IMR-90 (cell line): ENCODE data around the gene CRTAC1. TPM values are rescaled to one million over a fixed set of nuclear protein-coding genes. Genes with fewer than 3 reads are reported as not detected.

Experiments
- ATAC-seq: fragments of 200-7000 bp; cut with Tn5 transposase; 2 replicates; pipeline ENCODE4 v1.9.1; 2020; ENCODE audit warnings: low read depth, mild to moderate bottlenecking, moderate library complexity
- BruUV-seq: library from RNA; stranded (reverse); fragments of 400-500 nt; replicated peaks from 2 replicates; lab custom pipeline; 2021; lab: Mats Ljungman, UMichigan
- CTCF ChIA-PET: fragments of 300-600 bp; formaldehyde crosslinking; extraction: SDS; loops from one replicate; lab custom pipeline; 2021; ENCODE audit warnings: antibody characterized with exemption; lab: Yijun Ruan, JAX
- POLR2A ChIA-PET: fragments of 300-600 bp; sonication (Branson Sonifier 250); formaldehyde crosslinking; loops from one replicate; lab custom pipeline; 2022; ENCODE audit warnings: antibody characterized with exemption; ENCODE audit not compliant: unreplicated experiment; lab: Charles Lee
- DNase-seq: peaks from one replicate; pipeline ENCODE4 v3.0.0; 2013
- H2AFZ ChIP-seq: replicated peaks from 2 replicates; pipeline ENCODE3; 2013; ENCODE audit warnings: low read length, mild to moderate bottlenecking; ENCODE audit not compliant: poor library complexity
- H2AK5ac ChIP-seq: 2 replicates; pipeline ENCODE4 v1.6.1; 2013; ENCODE audit warnings: low read depth, low read length, inconsistent platforms
- H2AK9ac ChIP-seq: replicated peaks from 2 replicates; pipeline ENCODE3; 2013; ENCODE audit warnings: mild to moderate bottlenecking, low read depth, low read length, moderate library complexity; ENCODE audit not compliant: poor library complexity
- H2BK120ac ChIP-seq: 2 replicates; pipeline ENCODE4 v1.6.1; 2013; ENCODE audit warnings: low read depth, low read length, inconsistent platforms
- H2BK15ac ChIP-seq: 3 replicates; pipeline ENCODE4 v1.6.1; 2013; ENCODE audit warnings: low read depth, low read length, inconsistent platforms
- H2BK20ac ChIP-seq: 2 replicates; pipeline ENCODE4 v1.6.1; 2013; ENCODE audit warnings: low read depth, mild to moderate bottlenecking, inconsistent platforms, low read length, moderate library complexity
- H2BK5ac ChIP-seq: 2 replicates; pipeline ENCODE4 v1.6.1; 2013; ENCODE audit warnings: mild to moderate bottlenecking, low read depth, low read length, inconsistent platforms; ENCODE audit not compliant: poor library complexity, severe bottlenecking
- H3K14ac ChIP-seq: replicated peaks from 2 replicates; pipeline ENCODE4 v1.6.1; 2013; ENCODE audit warnings: low read depth, low read length, inconsistent platforms
- H3K18ac ChIP-seq: 2 replicates; pipeline ENCODE4 v1.6.1; 2013; ENCODE audit warnings: low read depth, low read length, control low read depth
- H3K23ac ChIP-seq: 2 replicates; pipeline ENCODE4 v1.6.1; 2013; ENCODE audit warnings: low read depth, low read length, inconsistent platforms
- H3K27ac ChIP-seq: 2 replicates; pipeline ENCODE4 v1.5.1; 2013; ENCODE audit warnings: mild to moderate bottlenecking, control low read depth, low read length; ENCODE audit not compliant: insufficient read depth
- H3K27me3 ChIP-seq: 2 replicates; pipeline ENCODE4 v1.6.1; 2013; ENCODE audit warnings: low read length; ENCODE audit not compliant: control insufficient read depth, insufficient read depth
- H3K36me3 ChIP-seq: 2 replicates; pipeline ENCODE4 v1.6.1; 2013; ENCODE audit warnings: low read length, mixed read lengths; ENCODE audit not compliant: control insufficient read depth, insufficient read depth
- H3K4ac ChIP-seq: 2 replicates; pipeline ENCODE4 v1.6.1; 2013; ENCODE audit warnings: low read depth, low read length, inconsistent platforms
- H3K4me1 ChIP-seq: 2 replicates; pipeline ENCODE4 v1.6.1; 2013; ENCODE audit warnings: low read length, mixed read lengths; ENCODE audit not compliant: control insufficient read depth, insufficient read depth
- H3K4me2 ChIP-seq: 2 replicates; pipeline ENCODE4 v1.6.1; 2013; ENCODE audit warnings: low read depth, mild to moderate bottlenecking, control low read depth, low read length, moderate library complexity
- H3K4me3 ChIP-seq: 2 replicates; pipeline ENCODE4 v1.5.1; 2013; ENCODE audit warnings: low read depth, mild to moderate bottlenecking, control low read depth, low read length, moderate library complexity; ENCODE audit not compliant: insufficient read depth
- H3K56ac ChIP-seq: 2 replicates; pipeline ENCODE4 v1.6.1; 2013; ENCODE audit warnings: low read length, inconsistent platforms; ENCODE audit not compliant: insufficient read depth; ENCODE audit errors: extremely low read depth
- H3K79me1 ChIP-seq, 2 experiments: 2 replicates each; pipeline ENCODE4 v1.6.1; 2013; ENCODE audit warnings: low read length in 2 of 2, inconsistent platforms in 1 of 2, low read depth in 1 of 2
- H3K9ac ChIP-seq: 2 replicates; pipeline ENCODE4 v1.6.1; 2013; ENCODE audit warnings: low read depth, low read length, control low read depth
- H3K9me1 ChIP-seq: 2 replicates; pipeline ENCODE4 v1.6.1; 2013; ENCODE audit warnings: low read length, inconsistent platforms; ENCODE audit not compliant: insufficient read depth
- H3K9me3 ChIP-seq: 2 replicates; pipeline ENCODE4 v1.6.1; 2013; ENCODE audit warnings: low read length; ENCODE audit not compliant: control insufficient read depth, insufficient read depth
- H4K20me1 ChIP-seq: 2 replicates; pipeline ENCODE4 v1.6.1; 2013; ENCODE audit warnings: low read length, inconsistent platforms; ENCODE audit not compliant: insufficient read depth
- H4K5ac ChIP-seq: 2 replicates; pipeline ENCODE4 v1.6.1; 2013; ENCODE audit warnings: mild to moderate bottlenecking, low read depth, low read length, control low read depth
- H4K8ac ChIP-seq, 2 experiments: 2 replicates each; pipeline ENCODE4 v1.6.1; 2013; ENCODE audit warnings: low read depth in 2 of 2, low read length in 2 of 2, control low read depth in 1 of 2, inconsistent platforms in 1 of 2
- H4K91ac ChIP-seq: 2 replicates; pipeline ENCODE4 v1.6.1; 2013; ENCODE audit warnings: low read depth, low read length, inconsistent platforms; ENCODE audit not compliant: insufficient read depth
- BHLHE40 ChIP-seq: fragments of 150-350 bp; IDR thresholded peaks from 2 replicates; pipeline ENCODE4 v1.6.1; 2016; ENCODE audit warnings: mild to moderate bottlenecking, low read depth, low read length
- CEBPB ChIP-seq: IDR thresholded peaks from 2 replicates; pipeline ENCODE4 v1.6.1; 2012; ENCODE audit warnings: low read depth, low read length, improper control_type of control experiment
- CHD1 ChIP-seq: IDR thresholded peaks from 2 replicates; pipeline ENCODE4 v1.6.1; 2012; ENCODE audit warnings: low read depth, low read length, improper control_type of control experiment
- ELK1 ChIP-seq: fragments of 150-350 bp; IDR thresholded peaks from 2 replicates; pipeline ENCODE4 v1.6.1; 2016; ENCODE audit warnings: low read depth, mild to moderate bottlenecking, low read length, moderate library complexity, borderline replicate concordance
- FOS ChIP-seq: fragments of 150-350 bp; IDR thresholded peaks from 2 replicates; pipeline ENCODE4 v1.6.1; 2016; ENCODE audit warnings: low read depth, low read length
- MAFK ChIP-seq: IDR thresholded peaks from 2 replicates; pipeline ENCODE4 v1.6.1; 2012; ENCODE audit warnings: low read depth, low read length, improper control_type of control experiment
- MAZ ChIP-seq: IDR thresholded peaks from 2 replicates; pipeline ENCODE4 v1.6.1; 2012; ENCODE audit warnings: low read depth, mild to moderate bottlenecking, low read length, improper control_type of control experiment, moderate library complexity, borderline replicate concordance
- MXI1 ChIP-seq: IDR thresholded peaks from 2 replicates; pipeline ENCODE4 v1.6.1; 2012; ENCODE audit warnings: low read depth, mild to moderate bottlenecking, low read length, moderate library complexity, borderline replicate concordance
- NFE2L2 ChIP-seq: fragments of 150-350 bp; IDR thresholded peaks from 2 replicates; pipeline ENCODE4 v1.6.1; 2016; ENCODE audit warnings: low read depth, mild to moderate bottlenecking, low read length
- POLR2A ChIP-seq: IDR thresholded peaks from 2 replicates; pipeline ENCODE4 v1.6.1; 2012; ENCODE audit warnings: mild to moderate bottlenecking, low read depth, low read length
- RAD21 ChIP-seq: IDR thresholded peaks from 2 replicates; pipeline ENCODE4 v1.6.1; 2012; ENCODE audit warnings: low read length, improper control_type of control experiment
- RCOR1 ChIP-seq: IDR thresholded peaks from 2 replicates; pipeline ENCODE4 v1.6.1; 2012; ENCODE audit warnings: mild to moderate bottlenecking, low read length, improper control_type of control experiment; ENCODE audit not compliant: insufficient replicate concordance
- RFX5 ChIP-seq: IDR thresholded peaks from 2 replicates; pipeline ENCODE4 v1.8.0; 2012; ENCODE audit warnings: low read depth, mild to moderate bottlenecking, low read length, moderate library complexity
- SMC3 ChIP-seq: fragments of 150-350 bp; IDR thresholded peaks from 2 replicates; pipeline ENCODE4 v1.6.1; 2016; ENCODE audit warnings: low read depth, mild to moderate bottlenecking, antibody characterized with exemption, low read length, moderate library complexity
- USF2 ChIP-seq: fragments of 150-350 bp; IDR thresholded peaks from 2 replicates; pipeline ENCODE4 v1.6.1; 2017; ENCODE audit warnings: mild to moderate bottlenecking, antibody characterized with exemption, low read length, low read depth
- WGBS, 2 experiments: methylation state at CpG; one replicate each; pipeline versions ENCODE4 v1.1.5 to v1.1.7; 2013; ENCODE audit warnings: missing lambda C conversion rate in 2 of 2; ENCODE audit not compliant: insufficient read length in 1 of 2; ENCODE audit errors: extremely low coverage in 2 of 2; 5-methylcytosine and 5-hydroxymethylcytosine counted together
- dilution Hi-C: fragments of 300-500 bp; cut with HindIII; formaldehyde crosslinking; loops from one replicate; pipeline ENCODE4 v1.14.3; 2018; ENCODE audit warnings: low sequenced_read_pairs; ENCODE audit not compliant: unreplicated experiment
- in situ Hi-C: fragments of 300-500 bp; cut with MboI; formaldehyde crosslinking; loops from 3 replicates; pipeline ENCODE4 v1.14.3; 2019; ENCODE audit warnings: low sequenced_read_pairs, inconsistent platforms, mixed read lengths
- intact Hi-C: fragments of 100-400 bp; cut with micrococcal nuclease; formaldehyde crosslinking; loops from 2 replicates; pipeline ENCODE4 v1.10.0; 2022
- polyA plus RNA-seq, 3 experiments: library from polyadenylated mRNA; depleted of rRNA; stranded (reverse); fragments of >200 nt; gene quantifications; 2 replicates each; pipeline ENCODE4 v1.2.3, GENCODE V29; 2012; ENCODE audit warnings: low replicate concordance in 1 of 3
- total RNA-seq: library from RNA; depleted of rRNA; stranded (reverse); fragments of >200 nt; gene quantifications from 2 replicates; pipeline ENCODE4 v1.2.3, GENCODE V29; 2012
- TF ChIP-seq, protein P1 (sequence below): conservative IDR thresholded peaks from 2 replicates; pipeline ENCODE4 v1.5.1; 2012; ENCODE audit warnings: mild to moderate bottlenecking, low read depth, low read length, improper control_type of control experiment

Gene CRTAC1
- total and polyA plus RNA-seq, 2 of the 4 experiments (the other 2 are of a cell fraction): not detected

DNA sequence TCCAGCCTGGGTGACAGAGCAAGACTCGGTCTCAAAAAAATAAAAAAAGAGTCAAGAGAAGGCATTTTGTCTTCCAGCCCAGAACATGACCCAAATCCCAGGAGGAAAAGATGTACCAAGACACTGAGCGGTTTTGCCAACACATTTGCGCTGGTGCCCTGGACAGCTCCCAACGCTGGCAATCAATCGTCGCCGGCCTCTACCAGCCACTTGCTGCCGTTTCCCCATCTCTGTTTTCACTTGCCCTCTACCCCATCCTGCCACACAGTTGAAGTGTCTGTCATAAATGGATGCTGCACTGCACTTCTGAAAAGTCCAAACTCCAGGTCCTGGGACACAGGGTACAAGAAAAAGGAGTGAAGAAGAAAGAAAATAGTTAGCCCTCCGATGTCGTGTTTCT lies 29.7 kb upstream of the CRTAC1 start:
- Histone ChIP-seq H3K9me1 (no peaks in the 10 kb centered on the region), H3K36me3 (no peaks in the 10 kb centered on the region), H4K91ac (no peak overlapping the region), H2BK120ac (no peak overlapping the region), H3K4me3 (no peak overlapping the region), H3K27me3 (no peaks in the 10 kb centered on the region), H3K4ac (no peak overlapping the region), H3K79me1 (no peaks in the 10 kb centered on the region), H2BK5ac (no peak overlapping the region), H3K4me2 (no peak overlapping the region), H4K5ac (no peak overlapping the region), H4K20me1 (no peaks in the 10 kb centered on the region), H2AK5ac (no peak overlapping the region), H2BK20ac (no peak overlapping the region), H2AK9ac (no peak overlapping the region), H3K27ac (no peak overlapping the region), H3K23ac (no peak overlapping the region), H3K14ac (no peak overlapping the region), H3K9me3 (no peaks in the 10 kb centered on the region), H4K8ac (no peak overlapping the region), H2BK15ac (no peak overlapping the region), H3K18ac (no peak overlapping the region), H3K9ac (no peak overlapping the region), H3K56ac (no peak overlapping the region), H2AFZ (no peak overlapping the region), H3K4me1 (no peaks in the 10 kb centered on the region)
- ChIA-PET POLR2A (no interaction called here), CTCF (no interaction called here)
- ATAC-seq (no peak), DNase-seq (no peak)
- BruUV-seq: no TSS peak
- TF ChIP-seq BHLHE40: no peak
- TF ChIP-seq SMC3: no peak
- TF ChIP-seq NFE2L2: no peak
- TF ChIP-seq RCOR1: no peak
- TF ChIP-seq CHD1: no peak
- TF ChIP-seq RAD21: no peak
- TF ChIP-seq, protein P1, sequence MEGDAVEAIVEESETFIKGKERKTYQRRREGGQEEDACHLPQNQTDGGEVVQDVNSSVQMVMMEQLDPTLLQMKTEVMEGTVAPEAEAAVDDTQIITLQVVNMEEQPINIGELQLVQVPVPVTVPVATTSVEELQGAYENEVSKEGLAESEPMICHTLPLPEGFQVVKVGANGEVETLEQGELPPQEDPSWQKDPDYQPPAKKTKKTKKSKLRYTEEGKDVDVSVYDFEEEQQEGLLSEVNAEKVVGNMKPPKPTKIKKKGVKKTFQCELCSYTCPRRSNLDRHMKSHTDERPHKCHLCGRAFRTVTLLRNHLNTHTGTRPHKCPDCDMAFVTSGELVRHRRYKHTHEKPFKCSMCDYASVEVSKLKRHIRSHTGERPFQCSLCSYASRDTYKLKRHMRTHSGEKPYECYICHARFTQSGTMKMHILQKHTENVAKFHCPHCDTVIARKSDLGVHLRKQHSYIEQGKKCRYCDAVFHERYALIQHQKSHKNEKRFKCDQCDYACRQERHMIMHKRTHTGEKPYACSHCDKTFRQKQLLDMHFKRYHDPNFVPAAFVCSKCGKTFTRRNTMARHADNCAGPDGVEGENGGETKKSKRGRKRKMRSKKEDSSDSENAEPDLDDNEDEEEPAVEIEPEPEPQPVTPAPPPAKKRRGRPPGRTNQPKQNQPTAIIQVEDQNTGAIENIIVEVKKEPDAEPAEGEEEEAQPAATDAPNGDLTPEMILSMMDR: no peak
- TF ChIP-seq POLR2A: no peak
- TF ChIP-seq MAFK: no peak
- TF ChIP-seq FOS: no peak
- no peak for TF ChIP-seq MAZ
- no peak for TF ChIP-seq CEBPB
- TF ChIP-seq MXI1: no peak
- no peak for TF ChIP-seq ELK1
- no peak for TF ChIP-seq RFX5
- no peak for TF ChIP-seq USF2
- in situ Hi-C loops (no loop called here), dilution Hi-C loops (no loop called here), intact Hi-C loops (no loop called here)
- WGBS, 2 experiments: 83% methylated on average over 3 of the region's 10 CpGs; no CpG with 5 or more reads in 1 of the 2 experiments
